GM12878 (cell line): ENCODE measurements around the gene PSORS1C1. TPM values are rescaled to one million over a fixed set of nuclear protein-coding genes. Genes with fewer than 3 reads are reported as not detected.
"Not testable (repeated sequence)": the region's sequence is repeated elsewhere in the genome, so short reads cannot be mapped to it uniquely, and the experiment has no call there.

Experiments used
- ATAC-seq: fragments of 200-7000 bp; cut with Tn5 transposase; 3 replicates; pipeline ENCODE4 v1.9.1; 2020; ENCODE audit warnings: mild to moderate bottlenecking, moderate library complexity
- BruUV-seq: library from RNA; stranded (reverse); fragments of 400-500 nt; replicated peaks from 2 replicates; lab custom pipeline; 2021; lab: Mats Ljungman, UMichigan
- CTCF ChIA-PET: fragments of 300-600 bp; sonication (Branson Sonifier 250); formaldehyde crosslinking; extraction: SDS; loops from one replicate; lab custom pipeline; 2021; ENCODE audit warnings: inconsistent platforms; lab: Yijun Ruan, JAX
- POLR2A ChIA-PET: fragments of 350-600 bp; formaldehyde crosslinking; extraction: SDS; loops from one replicate; lab custom pipeline; 2021; ENCODE audit warnings: inconsistent platforms; lab: Charles Lee
- RAD21 ChIA-PET: fragments of 300-600 bp; sonication (Branson Sonifier 250); formaldehyde crosslinking; loops from one replicate; lab custom pipeline; 2023; ENCODE audit warnings: antibody characterized with exemption; ENCODE audit not compliant: unreplicated experiment; lab: Charles Lee
- SMC1A ChIA-PET: fragments of 300-600 bp; sonication (Branson Sonifier 250); formaldehyde crosslinking; loops from one replicate; lab custom pipeline; 2023; ENCODE audit not compliant: unreplicated experiment, uncharacterized antibody; lab: Charles Lee
- DNase-seq: peaks from one replicate; pipeline ENCODE4 v3.0.0-alpha.2; 2011; ENCODE audit warnings: low read depth, low spot score
- FAIRE-seq: peaks from 3 replicates; lab custom pipeline; 2011; peaks lifted over from hg19 to GRCh38; lab: Jason Lieb, UNC
- H2AFZ ChIP-seq: 2 replicates; pipeline ENCODE4 v1.6.0; 2011; ENCODE audit warnings: low read depth, low read length, control low read depth; ENCODE audit not compliant: control insufficient read depth
- H3K27ac ChIP-seq: 2 replicates; pipeline ENCODE4 v1.5.1; 2011; ENCODE audit warnings: control low read depth; ENCODE audit not compliant: control insufficient read depth, insufficient read depth
- H3K27me3 ChIP-seq, 2 experiments: replicated peaks in 1 of 2; 2 replicates each; pipeline versions ENCODE4 v1.6.0 to v1.6.1; 2011; ENCODE audit warnings: low read length in 1 of 2; ENCODE audit not compliant: control insufficient read depth in 2 of 2, insufficient read depth in 2 of 2
- H3K36me3 ChIP-seq, 2 experiments: 2 replicates each; pipeline ENCODE4 v1.5.1; 2011; ENCODE audit warnings: low read length in 1 of 2; ENCODE audit not compliant: control insufficient read depth in 2 of 2, insufficient read depth in 2 of 2
- H3K4me1 ChIP-seq: 2 replicates; pipeline ENCODE4 v1.6.1; 2011; ENCODE audit warnings: mild to moderate bottlenecking, low read length, moderate library complexity, mixed read lengths; ENCODE audit not compliant: control insufficient read depth, insufficient read depth
- H3K4me2 ChIP-seq: 2 replicates; pipeline ENCODE4 v1.6.0; 2011; ENCODE audit warnings: control low read depth; ENCODE audit not compliant: control insufficient read depth, insufficient read depth
- H3K4me3 ChIP-seq: fragments of 200-600 bp; sonication (generic); 2 replicates; pipeline ENCODE4 v1.5.1; 2016
- H3K79me2 ChIP-seq: 2 replicates; pipeline ENCODE4 v1.6.0; 2011; ENCODE audit warnings: low read length; ENCODE audit not compliant: control insufficient read depth, insufficient read depth
- H3K9ac ChIP-seq: 2 replicates; pipeline ENCODE4 v1.8.0; 2011; ENCODE audit warnings: low read length, control low read depth, mixed read lengths; ENCODE audit not compliant: control insufficient read depth, insufficient read depth
- H3K9me3 ChIP-seq: replicated peaks from 3 replicates; pipeline ENCODE4 v1.5.1; 2011; ENCODE audit warnings: mild to moderate bottlenecking, low read length; ENCODE audit not compliant: control insufficient read depth, insufficient read depth
- H4K20me1 ChIP-seq: 2 replicates; pipeline ENCODE4 v1.6.0; 2011; ENCODE audit not compliant: control insufficient read depth, insufficient read depth
- ZBTB40 ChIP-seq: fragments of 450-650 bp; IDR thresholded peaks from 2 replicates; pipeline ENCODE4 v1.6.1; 2016; ENCODE audit warnings: mild to moderate bottlenecking, moderate library complexity, borderline replicate concordance
- WGBS: methylation state at CpG from one replicate; pipeline ENCODE4 v1.1.6; 2016; ENCODE audit warnings: low lambda C conversion rate; ENCODE audit not compliant: insufficient replicate concordance, insufficient coverage; ENCODE audit errors: missing lambda C conversion rate; 5-methylcytosine and 5-hydroxymethylcytosine counted together
- in situ Hi-C: fragments of 300-500 bp; cut with MboI; formaldehyde crosslinking; loops from 9 replicates; pipeline ENCODE4 v1.14.3; 2018; ENCODE audit warnings: mixed read lengths
- intact Hi-C: fragments of 100-400 bp; cut with micrococcal nuclease; formaldehyde crosslinking; loops from one replicate; pipeline ENCODE4 v1.14.2; 2022; ENCODE audit not compliant: unreplicated experiment
- polyA plus RNA-seq, 11 experiments: library from polyadenylated mRNA; depleted of rRNA in 4 of 11; unstranded in 6 of 11; stranded (reverse) in 5 of 11; fragments of >200 nt; fragmentation: Nextera tagmentation in 4 of 11; fragmentation: Illumina TruSeq in 1 of 11; extraction: Ambion mirVana in 4 of 11; extraction: Trizol in 1 of 11; gene quantifications; 1 replicate in 1 of 11; 2 replicates in 10 of 11; pipeline versions ENCODE4 v1.2.1 to v1.2.3, GENCODE V29; 2011 to 2016; ENCODE audit warnings: inconsistent platforms in 2 of 11, missing spikeins in 2 of 11, low read depth in 1 of 11
- total RNA-seq, 4 experiments: library from RNA; depleted of rRNA in 3 of 4; stranded (reverse); fragments of >200 nt in 3 of 4; fragmentation: Illumina TruSeq in 1 of 4; extraction: Trizol in 1 of 4; gene quantifications; 2 replicates each; pipeline versions ENCODE4 v1.2.1 to v1.2.3, GENCODE V29; 2013 to 2021

PSORS1C1 gene
- total and polyA plus RNA-seq, 10 of the 15 experiments (the other 5 are each of a cell fraction or from before 2014, with no cell fraction given): 0.13 to 1.00 (median 0.20) TPM; not detected in 5

GRCh38 chr6:31169123-31169857 is 54.7 kb downstream of the PSORS1C1 start:
- CTCF ChIA-PET: interaction anchor here (1.7 kb wide), 1 partner anchor 10 kb away, joined by 3 read pairs; no protein-coding TSS in a partner anchor
- no peak for FAIRE-seq

GRCh38 chr6:31169858-31170599 is 55.4 kb downstream of the PSORS1C1 start:
- 65% methylated on average over 20 of the region's 23 CpGs for WGBS
- in situ Hi-C loops, H2AFZ ChIP-seq, H3K4me3 ChIP-seq, BruUV-seq, H3K4me2 ChIP-seq, H3K27me3 ChIP-seq, FAIRE-seq, SMC1A ChIA-PET, intact Hi-C loops, H3K79me2 ChIP-seq, ATAC-seq, H3K9ac ChIP-seq, H3K36me3 ChIP-seq, H4K20me1 ChIP-seq, H3K9me3 ChIP-seq, DNase-seq, H3K27ac ChIP-seq, RAD21 ChIA-PET: not testable (repeated sequence)
- CTCF ChIA-PET: interaction anchor here (1.7 kb wide), 1 partner anchor 11 kb away, joined by 3 read pairs; no protein-coding TSS in a partner anchor
- peaks cover 11% of the 10 kb centered on the region for H3K4me1 ChIP-seq
- POLR2A ChIA-PET: interaction anchor here (0.6 kb wide), 1 partner anchor 819 kb away, joined by 4 read pairs; no protein-coding TSS in a partner anchor

More at GRCh38 chr6:31169123-31169857, 54.7 kb downstream of the PSORS1C1 start:
- TF ChIP-seq ZBTB40: no peak
- ATAC-seq (no peak), DNase-seq (no peak)
- Histone ChIP-seq H3K27me3 (no peaks in the 10 kb centered on the region), H3K4me1 (peaks cover 14% of the 10 kb centered on the region), H4K20me1 (no peaks in the 10 kb centered on the region), H3K4me2 (no peak overlapping the region), H3K4me3 (no peak overlapping the region), H3K36me3 (no peaks in the 10 kb centered on the region), H3K27ac (no peak overlapping the region), H3K9me3 (no peaks in the 10 kb centered on the region), H3K9ac (no peak overlapping the region), H2AFZ (no peak overlapping the region), H3K79me2 (no peaks in the 10 kb centered on the region)
- RAD21 ChIA-PET: interaction anchor here (0.7 kb wide), 1 partner anchor 23 kb away, joined by 4 read pairs; no protein-coding TSS in a partner anchor
- WGBS: 86% methylated on average over 10 of the region's 10 CpGs
- intact Hi-C loops (no loop called here), in situ Hi-C loops (no loop called here)
- SMC1A ChIA-PET: no interaction called here
- no TSS peak for BruUV-seq
- POLR2A ChIA-PET: no interaction called here
